Heart right ventricle (tissue), 16 donors: ENCODE data around the gene SLAMF7. TPM values are rescaled to one million over a fixed set of nuclear protein-coding genes. Genes with fewer than 3 reads are reported as not detected.

ENCODE experiments used
- ATAC-seq, 8 donors: fragments of 200-7000 bp; cut with Tn5 transposase; one replicate each; pipeline ENCODE4 v1.9.1; 2020; ENCODE audit warnings: mild to moderate bottlenecking in 8 of 8, moderate library complexity in 8 of 8, moderate number of reproducible peaks in 1 of 8
- DNase-seq, 2 donors: peaks; one replicate each; pipeline ENCODE4 v3.0.0-alpha.2; 2020
- H3K27ac ChIP-seq, 10 donors: fragments of 200-600 bp; sonication (generic) in 2 of 10; one replicate each; pipeline versions ENCODE4 v1.5.0 to v1.8.0; 2020 to 2022; ENCODE audit warnings: mild to moderate bottlenecking in 3 of 10
- H3K27me3 ChIP-seq, 7 donors: fragments of 200-600 bp; one replicate each; pipeline ENCODE4 v1.8.0; 2021 to 2022; ENCODE audit warnings: mild to moderate bottlenecking in 2 of 7
- H3K36me3 ChIP-seq, 9 donors: fragments of 200-600 bp; sonication (generic) in 1 of 9; one replicate each; pipeline versions ENCODE4 v1.5.0 to v1.8.0; 2020 to 2022; ENCODE audit warnings: mild to moderate bottlenecking in 2 of 9
- H3K4me1 ChIP-seq, 9 donors: fragments of 200-600 bp; sonication (generic) in 1 of 9; one replicate each; pipeline versions ENCODE4 v1.5.0 to v1.8.0; 2020 to 2022; ENCODE audit warnings: mild to moderate bottlenecking in 4 of 9
- H3K4me3 ChIP-seq, 10 donors: fragments of 200-600 bp; sonication (generic) in 2 of 10; one replicate each; pipeline versions ENCODE4 v1.5.0 to v1.8.0; 2020 to 2022; ENCODE audit warnings: mild to moderate bottlenecking in 7 of 10, moderate library complexity in 2 of 10
- H3K9me3 ChIP-seq, 11 donors: fragments of 200-600 bp in 10 of 11; sonication (generic) in 2 of 11; one replicate each; pipeline versions ENCODE4 v1.5.0 to v1.8.0; 2013 to 2022; ENCODE audit warnings: mild to moderate bottlenecking in 2 of 11, control low read depth in 1 of 11, moderate library complexity in 1 of 11
- WGBS, 2 donors: extraction: QIAGEN DNeasy Blood & Tissue Kit; methylation state at CpG; one replicate each; pipeline ENCODE4 v1.1.7; 2013; ENCODE audit warnings: inconsistent platforms in 1 of 2; 5-methylcytosine and 5-hydroxymethylcytosine counted together
- intact Hi-C, 10 donors: fragments of 100-400 bp; cut with DNase I; formaldehyde crosslinking; loops; one replicate each; pipeline versions ENCODE4 v1.11.1 to v1.14.2; 2022
- polyA plus RNA-seq, 2 donors: library from polyadenylated mRNA; stranded (reverse); fragments of 200-250 nt; gene quantifications; one replicate each; pipeline ENCODE4 v1.2.3, GENCODE V29; 2013
- total RNA-seq, 10 donors: library from RNA; stranded (reverse); fragmentation: NEBNext Ultra II Directional in 3 of 10; extraction: Animal tissue kit (Norgen Biotek cat#: 25700) in 3 of 10; gene quantifications; one replicate each; pipeline versions ENCODE4 v1.2.1 to v1.2.4, GENCODE V29; 2021 to 2023
- TF ChIP-seq, protein P1 (sequence below), 9 donors: fragments of 200-600 bp; sonication (generic) in 2 of 9; IDR thresholded peaks; one replicate each; pipeline versions ENCODE4 v1.5.0 to v1.8.0; 2021 to 2022; ENCODE audit warnings: antibody characterized with exemption in 9 of 9, mild to moderate bottlenecking in 5 of 9, moderate library complexity in 1 of 9
- donor health status: Arrhythmogenic right ventricular cardiomyopathy.
- donor health status: ischemic (EF 13 %, LVEDD 7.1; RV severe dilation, severe dysfunction).
- donor health status: healthy with polysubstance abuse.
- donor health status: DM: no; HTN: yes; CAD: no.
- donor health status: DM: no; HTN: no; CAD: no.
- donor health status: ischemic (EF 25% LVEDD 6.9; RV normal size, moderate dysfunction).
- donor health status: ischemic (EF 25% LVEDD 5.7; RV mildly dilated, moderate dysfunction).
- donor health status: healthy.
- donor health status: DM: yes; HTN: yes; CAD: no.
- donor health status: Ischemic cardiomyopathy.
- donor health status: ischemic (EF 35%, LVEDD 5.7; RV mildly dilated, moderate dysfunction).
- donor health status: nonischemic (EF 11% LVEDD 7.7; RV severe dilation, severe dysfunction).
- donor health status: DM: yes; HTN: yes; CAD: no.
- donor health status: PGD.
- donor health status: ischemic (EF 29% LVEDD 5.4; RV normal size, mild dysfunction).
- donor health status: nonischemic (EF 23%, LVEDD 6.1; RV moderate dilation, normal function).

Gene SLAMF7
- total and polyA plus RNA-seq, 12 donors: 0.11 to 19.4 (median 0.28) TPM

DNA sequence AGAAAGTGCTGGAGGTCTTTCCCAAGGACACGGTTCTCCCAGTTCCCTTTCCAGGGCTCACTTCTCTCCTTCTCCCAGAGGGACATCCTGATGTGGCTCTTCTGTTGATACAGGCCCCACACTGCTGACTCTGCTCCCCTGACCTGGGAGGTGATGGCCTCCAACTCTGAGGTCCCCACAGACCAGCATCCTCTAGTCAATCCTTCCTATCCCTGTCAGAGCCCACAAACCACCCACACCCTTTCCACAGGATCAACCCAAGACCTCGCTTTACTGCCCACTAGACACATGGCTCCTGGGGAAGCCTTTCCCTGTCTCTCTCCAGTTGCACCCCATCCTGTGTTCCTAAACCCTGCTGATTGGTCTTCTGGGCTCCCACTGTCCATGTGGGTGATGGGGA lies 11.6 kb downstream of the SLAMF7 start:
- TF ChIP-seq, protein P1, sequence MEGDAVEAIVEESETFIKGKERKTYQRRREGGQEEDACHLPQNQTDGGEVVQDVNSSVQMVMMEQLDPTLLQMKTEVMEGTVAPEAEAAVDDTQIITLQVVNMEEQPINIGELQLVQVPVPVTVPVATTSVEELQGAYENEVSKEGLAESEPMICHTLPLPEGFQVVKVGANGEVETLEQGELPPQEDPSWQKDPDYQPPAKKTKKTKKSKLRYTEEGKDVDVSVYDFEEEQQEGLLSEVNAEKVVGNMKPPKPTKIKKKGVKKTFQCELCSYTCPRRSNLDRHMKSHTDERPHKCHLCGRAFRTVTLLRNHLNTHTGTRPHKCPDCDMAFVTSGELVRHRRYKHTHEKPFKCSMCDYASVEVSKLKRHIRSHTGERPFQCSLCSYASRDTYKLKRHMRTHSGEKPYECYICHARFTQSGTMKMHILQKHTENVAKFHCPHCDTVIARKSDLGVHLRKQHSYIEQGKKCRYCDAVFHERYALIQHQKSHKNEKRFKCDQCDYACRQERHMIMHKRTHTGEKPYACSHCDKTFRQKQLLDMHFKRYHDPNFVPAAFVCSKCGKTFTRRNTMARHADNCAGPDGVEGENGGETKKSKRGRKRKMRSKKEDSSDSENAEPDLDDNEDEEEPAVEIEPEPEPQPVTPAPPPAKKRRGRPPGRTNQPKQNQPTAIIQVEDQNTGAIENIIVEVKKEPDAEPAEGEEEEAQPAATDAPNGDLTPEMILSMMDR (IDR thresholded peaks at IDR 0.05): no peak

DNA sequence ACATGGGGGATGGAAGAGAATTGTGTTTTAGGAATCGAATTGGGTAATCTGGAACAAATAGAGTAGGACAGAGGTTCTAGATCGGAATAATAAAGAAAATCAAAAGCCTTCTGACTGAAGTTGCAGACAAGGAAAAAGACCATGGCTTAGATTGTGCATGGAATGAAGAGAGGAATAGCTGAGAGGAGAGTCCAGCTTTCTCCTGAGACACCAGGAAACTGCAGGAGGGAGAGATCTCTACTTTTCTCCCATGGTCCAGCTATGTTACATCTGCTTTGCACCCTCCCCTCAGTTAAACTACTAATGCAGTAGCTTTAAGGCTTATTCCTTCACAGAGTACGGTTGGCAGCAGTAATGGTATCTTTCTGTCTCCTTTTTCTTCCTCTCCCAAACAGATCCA lies 13.4 kb downstream of the SLAMF7 start:
- no peak for DNase-seq
- intact Hi-C loops: no loop called here
- Histone ChIP-seq H3K27ac (no peak overlapping the region), H3K27me3 (peaks cover 0 to 27% (median 10%) of the 10 kb centered on the region in 7 donors), H3K4me1 (peaks cover 0 to 11% (median 0%) of the 10 kb centered on the region in 9 donors), H3K4me3 (no peak overlapping the region), H3K36me3 (peaks cover 0 to 5% (median 0%) of the 10 kb centered on the region in 9 donors), H3K9me3 (no peaks in the 10 kb centered on the region)
- ATAC-seq: no peak
- whole genome bisulfite sequencing, 2 donors: 75 to 76% methylated on average over 3 of the region's 3 CpGs
- TF ChIP-seq, protein P1 (IDR thresholded peaks at IDR 0.05): no peak

More for the DNA sequence above, 11.6 kb downstream of the SLAMF7 start:
- H3K36me3 ChIP-seq: peaks cover 0 to 5% (median 0%) of the 10 kb centered on the region in 9 donors
- 84 to 86% methylated on average over 2 of the region's 2 CpGs for WGBS, 2 donors
- ATAC-seq: no peak
- DNase-seq: no peak
- H3K4me3 ChIP-seq: no peak overlapping the region
- intact Hi-C loops: no loop called here
- peaks cover 0 to 12% (median 0%) of the 10 kb centered on the region in 9 donors for H3K4me1 ChIP-seq
- no peak overlapping the region for H3K27ac ChIP-seq
- no peaks in the 10 kb centered on the region for H3K9me3 ChIP-seq
- peaks cover 0 to 27% (median 10%) of the 10 kb centered on the region in 7 donors for H3K27me3 ChIP-seq

DNA sequence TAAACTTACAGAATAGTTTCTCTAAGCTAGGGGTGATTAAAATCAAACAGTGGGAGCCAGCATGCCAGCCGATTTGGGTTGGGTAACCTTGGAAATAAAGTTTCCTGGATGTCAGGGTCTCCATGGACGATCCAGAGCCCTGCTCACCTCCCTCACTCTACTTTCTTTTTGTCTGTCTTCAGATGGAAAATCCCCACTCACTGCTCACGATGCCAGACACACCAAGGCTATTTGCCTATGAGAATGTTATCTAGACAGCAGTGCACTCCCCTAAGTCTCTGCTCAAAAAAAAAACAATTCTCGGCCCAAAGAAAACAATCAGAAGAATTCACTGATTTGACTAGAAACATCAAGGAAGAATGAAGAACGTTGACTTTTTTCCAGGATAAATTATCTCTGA lies 13.9 kb downstream of the SLAMF7 start:
- ATAC-seq: no peak

DNA sequence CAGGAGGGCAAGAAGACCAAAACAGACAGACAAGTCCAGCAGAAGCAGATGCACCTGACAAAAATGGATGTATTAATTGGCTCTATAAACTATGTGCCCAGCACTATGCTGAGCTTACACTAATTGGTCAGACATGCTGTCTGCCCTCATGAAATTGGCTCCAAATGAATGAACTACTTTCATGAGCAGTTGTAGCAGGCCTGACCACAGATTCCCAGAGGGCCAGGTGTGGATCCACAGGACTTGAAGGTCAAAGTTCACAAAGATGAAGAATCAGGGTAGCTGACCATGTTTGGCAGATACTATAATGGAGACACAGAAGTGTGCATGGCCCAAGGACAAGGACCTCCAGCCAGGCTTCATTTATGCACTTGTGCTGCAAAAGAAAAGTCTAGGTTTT lies 14.5 kb downstream of the SLAMF7 start:
- Histone ChIP-seq H3K4me1 (peaks cover 0 to 7% (median 0%) of the 10 kb centered on the region in 9 donors), H3K36me3 (peaks cover 0 to 5% (median 0%) of the 10 kb centered on the region in 9 donors), H3K9me3 (no peaks in the 10 kb centered on the region), H3K4me3 (no peak overlapping the region), H3K27ac (no peak overlapping the region), H3K27me3 (peaks cover 0 to 27% (median 10%) of the 10 kb centered on the region in 7 donors)
- ATAC-seq (no peak), DNase-seq (no peak)
- TF ChIP-seq, protein P1 (IDR thresholded peaks at IDR 0.05): no peak
- intact Hi-C loops: no loop called here

More for the DNA sequence above, 13.9 kb downstream of the SLAMF7 start:
- Histone ChIP-seq H3K27ac (no peak overlapping the region), H3K9me3 (no peaks in the 10 kb centered on the region), H3K27me3 (peaks cover 0 to 27% (median 10%) of the 10 kb centered on the region in 7 donors), H3K4me3 (no peak overlapping the region), H3K4me1 (peaks cover 0 to 11% (median 0%) of the 10 kb centered on the region in 9 donors), H3K36me3 (peaks cover 0 to 5% (median 0%) of the 10 kb centered on the region in 9 donors)
- 29% methylated on average over 5 of the region's 5 CpGs for WGBS, 2 donors
- DNase-seq: no peak
- intact Hi-C loops: no loop called here
- TF ChIP-seq, protein P1 (IDR thresholded peaks at IDR 0.05): no peak
